SIG-M5 treated with dmso at 0.1 percent for 504 hours (cell line): ENCODE results near the gene PCSK9.

ENCODE experiments used
- DNase-seq: peaks from one replicate; lab custom pipeline; 2025; ENCODE audit not compliant: unreplicated experiment; lab: John Stamatoyannopoulos, UW

Gene PCSK9

DNA sequence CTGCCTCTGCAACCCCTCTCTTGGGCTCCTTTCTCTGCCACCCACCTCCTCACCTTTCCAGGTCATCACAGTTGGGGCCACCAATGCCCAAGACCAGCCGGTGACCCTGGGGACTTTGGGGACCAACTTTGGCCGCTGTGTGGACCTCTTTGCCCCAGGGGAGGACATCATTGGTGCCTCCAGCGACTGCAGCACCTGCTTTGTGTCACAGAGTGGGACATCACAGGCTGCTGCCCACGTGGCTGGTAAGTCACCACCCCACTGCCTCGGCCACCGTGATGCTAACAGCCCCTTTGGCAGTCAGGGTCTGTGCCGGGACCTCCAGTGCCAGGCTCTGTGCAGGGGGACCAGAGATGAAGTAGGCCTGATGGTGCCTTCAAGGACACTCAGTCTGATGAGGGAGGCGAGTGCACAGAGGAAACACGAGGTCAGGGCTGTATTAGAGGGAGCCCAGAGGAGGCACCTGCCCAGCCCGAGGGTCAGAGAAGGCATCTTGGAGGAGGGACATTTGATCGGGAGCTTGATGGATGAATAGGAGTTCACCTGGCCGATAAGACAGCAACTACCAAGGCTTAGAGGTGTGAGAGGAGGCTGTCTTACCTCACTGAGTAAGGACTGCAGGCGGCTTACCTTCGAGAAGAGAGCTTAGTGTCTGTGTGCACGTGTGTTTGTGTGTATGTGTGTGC lies 18.1 kb downstream of the PCSK9 start:
- no peak for DNase-seq

DNA sequence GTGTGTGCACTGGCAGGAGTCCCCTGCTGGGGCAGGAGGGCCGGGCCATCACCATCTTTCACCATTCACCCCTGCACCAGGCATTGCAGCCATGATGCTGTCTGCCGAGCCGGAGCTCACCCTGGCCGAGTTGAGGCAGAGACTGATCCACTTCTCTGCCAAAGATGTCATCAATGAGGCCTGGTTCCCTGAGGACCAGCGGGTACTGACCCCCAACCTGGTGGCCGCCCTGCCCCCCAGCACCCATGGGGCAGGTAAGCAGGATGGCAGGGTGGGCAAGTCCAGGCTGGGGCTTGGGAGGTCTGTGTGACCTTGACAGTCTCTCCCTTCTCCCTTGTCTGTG lies 18.6 kb downstream of the PCSK9 start:
- DNase-seq, result no peak

DNA sequence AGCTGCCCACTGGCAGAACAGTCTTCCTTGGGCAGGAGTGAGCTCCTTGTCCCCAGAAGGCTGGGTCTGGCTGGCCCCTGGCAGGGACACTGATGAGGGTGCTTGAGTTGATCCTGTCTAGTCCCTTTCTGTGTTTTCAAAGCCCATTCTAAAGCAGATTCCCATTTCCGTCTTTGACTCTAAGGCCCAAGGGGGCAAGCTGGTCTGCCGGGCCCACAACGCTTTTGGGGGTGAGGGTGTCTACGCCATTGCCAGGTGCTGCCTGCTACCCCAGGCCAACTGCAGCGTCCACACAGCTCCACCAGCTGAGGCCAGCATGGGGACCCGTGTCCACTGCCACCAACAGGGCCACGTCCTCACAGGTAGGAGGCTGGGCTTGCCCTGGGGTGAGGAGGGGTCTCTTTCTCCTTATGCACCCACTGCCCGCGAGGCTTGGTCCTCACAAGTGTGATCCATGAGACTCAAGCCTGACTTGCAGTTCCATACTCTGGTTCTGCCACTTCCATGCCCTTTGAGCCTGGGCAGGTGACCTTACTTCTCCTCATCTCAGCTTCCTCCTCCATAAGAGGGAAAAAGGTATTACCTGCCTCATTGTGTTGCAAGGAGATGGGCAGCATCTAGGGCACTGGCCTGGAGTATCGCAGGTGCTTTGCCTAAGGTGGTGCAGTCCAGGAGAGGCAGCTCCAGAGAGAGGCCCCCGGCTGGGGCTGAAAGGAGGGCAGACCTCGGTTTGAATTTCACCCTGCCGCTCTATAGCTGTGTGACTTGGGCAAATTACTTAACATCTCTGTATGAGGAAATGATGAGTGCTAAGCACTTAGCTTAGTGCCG lies 20.2 kb downstream of the PCSK9 start:
- DNase-seq, result no peak

DNA sequence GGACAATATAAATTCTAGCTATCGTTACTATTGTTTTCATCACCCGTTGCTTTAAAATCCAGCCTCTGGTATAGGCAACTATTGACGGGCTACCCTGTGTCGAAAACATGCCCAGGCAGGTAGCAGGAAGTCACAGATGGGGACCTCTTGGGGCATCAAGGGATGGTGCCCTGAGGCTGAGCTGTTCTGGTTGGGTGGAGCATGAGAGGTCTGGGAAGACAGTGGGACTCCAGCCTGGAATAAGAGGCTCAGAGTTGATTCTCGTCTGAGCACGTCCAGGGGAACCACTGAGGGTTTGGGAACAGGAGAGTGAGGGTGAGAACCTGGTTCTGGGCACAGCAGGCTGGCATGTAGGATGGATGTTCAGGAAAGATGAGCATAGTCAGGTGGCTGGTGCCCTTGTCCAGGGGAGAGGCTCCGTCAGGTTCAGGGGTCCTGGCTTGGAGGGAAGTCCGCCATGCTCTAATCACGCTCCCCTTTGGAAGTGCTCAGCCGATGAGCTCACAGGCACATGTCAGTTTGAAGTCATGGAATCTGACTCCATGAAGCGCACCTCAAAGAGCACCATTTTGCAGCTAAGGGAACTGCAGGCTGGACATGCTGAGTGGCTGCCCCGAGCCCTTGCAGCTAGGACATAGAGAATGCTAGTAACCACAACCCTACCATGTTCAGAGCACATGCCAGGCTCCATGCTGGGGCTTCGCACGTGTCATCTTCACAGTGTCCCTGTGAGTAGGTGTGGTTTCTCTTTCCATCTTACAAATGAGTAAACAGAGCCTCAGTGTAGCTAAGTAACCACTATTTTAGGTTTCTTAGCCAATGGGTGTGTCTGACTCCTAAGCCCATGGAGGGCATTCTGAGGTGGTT lies 21.0 kb downstream of the PCSK9 start:
- no peak for DNase-seq

DNA sequence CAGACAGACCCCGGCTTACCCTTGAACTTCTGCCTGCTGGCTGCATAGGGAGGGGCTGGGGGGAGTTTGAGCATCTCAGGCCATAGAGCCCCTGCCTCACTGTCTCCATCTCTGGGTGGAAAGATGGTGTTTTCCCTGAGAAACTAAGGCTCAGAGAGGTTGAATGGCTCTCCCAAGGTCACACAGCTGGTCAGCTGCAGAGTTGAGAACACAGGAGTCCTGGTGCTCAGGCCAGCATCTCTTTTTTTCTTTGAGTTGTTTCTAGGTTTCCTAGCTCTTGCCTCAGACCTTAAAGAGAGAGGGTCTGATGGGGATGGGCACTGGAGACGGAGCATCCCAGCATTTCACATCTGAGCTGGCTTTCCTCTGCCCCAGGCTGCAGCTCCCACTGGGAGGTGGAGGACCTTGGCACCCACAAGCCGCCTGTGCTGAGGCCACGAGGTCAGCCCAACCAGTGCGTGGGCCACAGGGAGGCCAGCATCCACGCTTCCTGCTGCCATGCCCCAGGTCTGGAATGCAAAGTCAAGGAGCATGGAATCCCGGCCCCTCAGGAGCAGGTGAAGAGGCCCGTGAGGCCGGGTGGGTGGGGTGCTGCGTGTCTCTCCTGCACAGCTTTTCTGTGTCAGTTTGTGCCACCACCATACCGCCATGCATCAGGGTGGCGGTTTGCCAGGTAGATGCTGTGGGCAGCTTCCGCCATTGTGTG lies 21.8 kb downstream of the PCSK9 start:
- DNase-seq, result no peak

DNA sequence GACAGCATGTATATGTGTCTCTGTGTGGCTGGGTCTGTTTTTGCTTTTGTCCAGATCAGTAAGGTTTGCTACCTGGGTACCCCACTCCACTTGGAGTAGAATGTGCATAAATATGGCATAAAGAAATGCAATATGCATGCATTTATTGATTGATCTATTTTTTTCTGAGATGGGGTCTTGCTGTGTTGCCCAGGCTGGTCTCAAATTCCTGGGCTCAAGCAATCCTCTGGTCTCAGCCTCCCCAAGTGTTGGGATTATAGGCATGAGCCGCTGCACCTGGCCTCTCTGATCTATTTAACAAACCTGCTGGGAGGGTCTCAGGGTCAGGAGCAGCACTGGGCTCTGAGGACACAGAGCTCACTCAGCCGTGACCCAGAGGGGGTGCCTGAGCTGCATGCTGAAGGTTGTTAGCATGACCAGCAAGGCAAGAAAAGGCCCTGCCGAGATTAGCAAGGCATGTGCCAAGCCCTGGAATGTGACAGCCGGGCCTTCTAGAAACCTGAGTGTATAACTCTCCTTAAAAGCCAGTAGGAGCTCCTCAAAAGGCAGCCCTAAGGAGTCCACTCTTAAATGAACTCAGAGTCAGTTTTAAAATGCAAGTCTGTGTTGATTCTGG lies 22.5 kb downstream of the PCSK9 start:
- no peak for DNase-seq

DNA sequence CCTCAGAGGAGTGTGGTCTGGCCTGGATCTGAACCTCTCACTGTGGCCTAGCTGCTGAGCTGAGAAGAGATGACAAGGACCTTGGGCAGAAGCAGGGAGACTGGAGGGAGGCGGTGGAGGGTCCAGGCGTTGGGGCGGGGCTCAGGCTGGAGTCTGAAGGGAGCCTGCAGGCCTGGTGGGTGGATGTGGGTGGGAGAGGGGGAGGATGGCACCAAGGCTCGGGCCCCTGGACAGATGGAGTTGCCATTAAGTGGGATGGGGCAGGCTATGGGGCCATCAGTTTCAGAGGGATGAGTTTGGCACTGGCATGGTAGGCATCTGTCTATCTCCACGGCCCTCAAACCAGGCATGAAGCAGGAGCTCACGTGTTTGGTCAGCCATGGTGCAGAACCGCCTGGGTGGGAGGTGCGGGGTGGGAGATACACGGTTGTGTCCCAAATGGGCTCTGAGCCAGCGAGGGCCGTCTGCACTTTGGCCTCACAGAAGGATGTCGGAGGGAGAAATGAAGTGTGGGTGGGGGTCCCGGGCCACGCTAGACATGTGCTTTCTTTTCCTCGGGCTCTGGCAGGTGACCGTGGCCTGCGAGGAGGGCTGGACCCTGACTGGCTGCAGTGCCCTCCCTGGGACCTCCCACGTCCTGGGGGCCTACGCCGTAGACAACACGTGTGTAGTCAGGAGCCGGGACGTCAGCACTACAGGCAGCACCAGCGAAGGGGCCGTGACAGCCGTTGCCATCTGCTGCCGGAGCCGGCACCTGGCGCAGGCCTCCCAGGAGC lies 23.6 kb downstream of the PCSK9 start:
- DNase-seq, result no peak

DNA sequence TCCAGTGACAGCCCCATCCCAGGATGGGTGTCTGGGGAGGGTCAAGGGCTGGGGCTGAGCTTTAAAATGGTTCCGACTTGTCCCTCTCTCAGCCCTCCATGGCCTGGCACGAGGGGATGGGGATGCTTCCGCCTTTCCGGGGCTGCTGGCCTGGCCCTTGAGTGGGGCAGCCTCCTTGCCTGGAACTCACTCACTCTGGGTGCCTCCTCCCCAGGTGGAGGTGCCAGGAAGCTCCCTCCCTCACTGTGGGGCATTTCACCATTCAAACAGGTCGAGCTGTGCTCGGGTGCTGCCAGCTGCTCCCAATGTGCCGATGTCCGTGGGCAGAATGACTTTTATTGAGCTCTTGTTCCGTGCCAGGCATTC lies 24.2 kb downstream of the PCSK9 start:
- DNase-seq, result no peak

DNA sequence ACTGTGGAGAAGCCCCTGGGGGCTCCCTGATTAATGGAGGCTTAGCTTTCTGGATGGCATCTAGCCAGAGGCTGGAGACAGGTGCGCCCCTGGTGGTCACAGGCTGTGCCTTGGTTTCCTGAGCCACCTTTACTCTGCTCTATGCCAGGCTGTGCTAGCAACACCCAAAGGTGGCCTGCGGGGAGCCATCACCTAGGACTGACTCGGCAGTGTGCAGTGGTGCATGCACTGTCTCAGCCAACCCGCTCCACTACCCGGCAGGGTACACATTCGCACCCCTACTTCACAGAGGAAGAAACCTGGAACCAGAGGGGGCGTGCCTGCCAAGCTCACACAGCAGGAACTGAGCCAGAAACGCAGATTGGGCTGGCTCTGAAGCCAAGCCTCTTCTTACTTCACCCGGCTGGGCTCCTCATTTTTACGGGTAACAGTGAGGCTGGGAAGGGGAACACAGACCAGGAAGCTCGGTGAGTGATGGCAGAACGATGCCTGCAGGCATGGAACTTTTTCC lies 24.8 kb downstream of the PCSK9 start:
- DNase-seq, result no peak

DNA sequence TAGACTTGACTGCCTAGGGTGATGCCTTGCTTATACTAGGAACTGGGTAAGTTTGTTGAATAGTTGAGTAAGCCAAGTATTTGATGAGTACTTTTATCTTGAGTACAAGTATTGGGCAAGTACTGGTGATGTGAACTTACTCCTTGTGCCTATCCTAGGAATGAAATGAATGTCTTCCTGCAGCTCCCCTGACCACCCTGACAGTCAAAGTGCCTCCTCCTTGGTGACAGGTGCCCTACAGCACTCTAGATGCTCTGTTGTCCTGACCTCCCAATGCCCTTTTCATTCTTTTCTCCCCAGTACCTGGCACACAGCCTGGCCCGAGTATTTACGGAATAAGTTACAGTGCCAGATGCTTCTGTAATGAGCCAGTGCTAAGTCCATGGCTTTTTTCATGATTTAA lies 25.5 kb downstream of the PCSK9 start:
- DNase-seq, result no peak

DNA sequence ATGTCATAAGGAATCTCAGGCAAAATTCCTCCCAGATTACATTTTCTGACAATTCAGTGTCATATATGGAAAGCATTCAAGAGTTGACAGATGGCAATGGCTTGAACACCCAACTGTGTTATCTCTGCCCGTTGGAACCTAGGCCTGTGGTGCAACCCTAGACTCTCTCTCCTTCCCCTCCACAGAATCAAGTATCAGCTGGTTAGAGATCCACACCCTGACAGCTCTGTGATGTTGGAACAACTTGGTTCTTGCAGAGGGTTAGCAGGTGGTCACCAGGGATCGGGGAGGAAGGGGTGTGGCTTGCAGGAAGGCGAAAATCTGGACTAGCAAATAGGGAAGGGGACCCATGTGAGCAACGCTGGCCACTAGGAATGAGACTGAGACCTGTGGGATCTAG lies 26.3 kb downstream of the PCSK9 start:
- DNase-seq, result no peak

DNA sequence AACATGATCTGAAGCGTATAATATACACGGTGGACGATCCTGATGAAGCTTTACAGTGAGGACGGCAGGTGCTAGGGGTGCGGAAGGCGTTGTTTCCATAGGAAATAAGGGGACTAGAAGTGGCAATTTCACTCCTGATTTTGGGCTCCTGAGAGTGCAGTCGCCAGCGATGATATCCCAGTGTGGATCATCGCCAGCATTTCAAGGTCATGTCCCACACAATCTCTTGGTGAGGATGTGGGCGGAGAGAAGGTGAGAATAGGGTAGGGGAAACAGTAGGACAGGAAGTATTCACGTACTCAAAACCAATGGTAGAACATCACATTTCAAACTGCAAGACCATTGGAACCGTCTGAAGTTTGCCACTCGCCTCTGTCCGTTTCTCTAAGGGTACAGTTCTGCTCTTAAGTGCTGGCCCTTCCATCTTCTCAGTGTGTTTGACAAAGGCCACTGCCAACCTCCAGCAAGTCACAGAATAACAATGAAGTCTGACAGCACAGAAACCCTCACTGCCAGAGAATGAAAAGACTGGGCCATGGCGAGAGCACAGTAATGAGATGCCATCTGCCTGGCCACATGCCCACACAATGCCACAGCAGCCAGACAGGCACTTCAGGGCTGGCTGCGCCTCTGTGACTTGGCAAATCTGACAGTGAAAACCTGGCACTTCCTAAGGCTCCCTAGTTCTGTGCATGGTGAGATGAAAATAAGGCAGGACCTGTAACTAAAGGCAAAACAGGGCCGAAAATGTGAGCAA lies 27.9 kb downstream of the PCSK9 start:
- DNase-seq, result no peak

DNA sequence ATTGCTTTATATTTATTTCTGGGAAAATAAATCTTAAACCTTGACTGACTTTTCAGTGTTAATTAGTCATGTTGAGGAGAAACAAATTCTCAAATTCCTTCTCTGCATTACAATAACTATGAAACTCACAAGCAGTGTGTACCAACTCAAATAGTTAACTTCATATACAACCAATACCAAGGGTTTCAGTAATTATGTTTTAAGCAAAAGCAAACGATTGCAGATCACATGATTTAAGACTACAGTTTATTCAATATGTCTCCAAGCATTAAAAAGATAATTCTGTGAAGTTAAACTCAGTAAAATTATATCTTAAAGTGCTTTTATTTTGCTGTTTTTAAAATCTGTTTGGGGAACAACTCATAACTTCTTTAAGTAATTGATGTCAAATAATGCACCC lies 28.6 kb downstream of the PCSK9 start:
- DNase-seq, result no peak

DNA sequence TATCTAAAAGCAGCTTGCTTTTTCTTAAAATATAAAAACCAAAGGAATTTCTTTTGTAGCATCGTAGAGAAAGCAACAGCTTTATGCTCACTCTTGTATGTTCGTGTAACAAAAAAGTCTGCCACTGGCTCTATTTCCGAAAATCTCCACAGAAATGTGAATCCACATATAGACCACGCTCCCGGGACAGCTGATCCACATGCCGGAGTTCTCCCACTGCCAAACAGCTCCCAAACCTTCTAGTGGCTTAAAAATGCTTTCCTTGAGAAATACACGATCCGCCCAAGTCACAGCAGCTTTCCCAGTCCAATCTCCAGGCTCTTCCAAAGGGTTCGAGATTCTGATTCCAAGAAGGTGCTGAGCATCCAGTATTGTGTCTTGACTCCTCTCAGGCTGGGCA lies 29.3 kb downstream of the PCSK9 start:
- DNase-seq, result no peak

DNA sequence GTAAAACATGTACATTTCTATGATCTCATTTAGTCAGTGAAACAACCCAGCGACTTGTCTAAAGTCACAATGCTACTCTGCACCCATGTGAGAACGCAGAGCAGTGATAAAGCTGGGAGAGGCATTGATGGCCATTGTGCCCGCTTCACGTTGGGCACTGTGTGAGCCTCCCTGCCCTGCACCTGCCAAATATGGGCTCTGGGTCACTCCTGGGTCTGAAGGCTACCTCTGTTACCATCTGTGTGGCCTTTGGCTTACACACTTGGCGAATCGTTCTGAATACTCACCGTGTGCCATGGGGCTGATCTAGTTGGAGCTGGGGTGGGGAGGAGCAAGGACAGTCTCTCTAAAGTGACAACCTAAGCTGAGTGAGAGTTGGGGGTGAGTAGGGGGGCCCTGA lies 29.9 kb downstream of the PCSK9 start:
- DNase-seq, result no peak

DNA sequence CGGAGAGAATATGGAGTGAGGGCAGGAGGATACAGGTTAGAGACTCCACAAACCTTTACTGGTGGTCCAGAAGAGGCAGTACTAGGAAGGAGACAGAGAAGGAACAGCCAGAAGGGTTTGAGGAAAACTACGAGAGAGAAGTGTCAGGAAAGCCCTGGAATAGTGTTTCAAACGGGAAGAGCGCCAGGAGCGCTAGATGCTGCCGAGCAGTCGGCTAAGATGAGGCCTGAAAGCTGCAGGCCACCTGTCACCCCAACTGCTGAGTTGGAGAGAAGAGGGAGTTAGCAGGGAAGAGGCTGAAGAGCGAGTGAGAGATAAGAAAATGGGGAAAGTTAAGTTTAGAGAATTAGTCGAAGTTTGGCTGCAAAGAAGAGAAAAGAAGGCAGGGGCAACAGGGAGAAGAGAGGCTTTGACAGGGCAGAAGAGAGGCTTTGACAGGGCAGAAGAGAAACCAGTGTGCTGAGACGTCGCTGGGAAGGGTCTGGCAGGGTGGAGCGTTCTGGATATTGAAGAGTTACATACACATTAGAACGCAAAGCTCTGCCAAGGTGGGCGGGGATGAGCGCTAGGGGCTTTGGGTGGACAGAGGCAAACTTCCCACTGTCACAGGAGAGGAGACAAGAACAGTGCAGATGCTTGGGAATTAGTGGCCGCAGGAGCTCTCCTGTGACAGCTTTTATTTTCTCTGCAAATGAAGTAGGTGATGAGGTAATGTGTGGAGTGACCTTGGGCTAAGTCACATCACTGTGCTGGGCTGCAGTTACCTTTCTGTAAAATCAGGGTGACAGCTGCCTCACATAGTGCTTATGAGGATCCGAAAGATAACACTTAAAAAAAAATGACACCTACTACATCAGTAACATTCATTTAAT lies 31.2 kb downstream of the PCSK9 start:
- DNase-seq, result no peak

DNA sequence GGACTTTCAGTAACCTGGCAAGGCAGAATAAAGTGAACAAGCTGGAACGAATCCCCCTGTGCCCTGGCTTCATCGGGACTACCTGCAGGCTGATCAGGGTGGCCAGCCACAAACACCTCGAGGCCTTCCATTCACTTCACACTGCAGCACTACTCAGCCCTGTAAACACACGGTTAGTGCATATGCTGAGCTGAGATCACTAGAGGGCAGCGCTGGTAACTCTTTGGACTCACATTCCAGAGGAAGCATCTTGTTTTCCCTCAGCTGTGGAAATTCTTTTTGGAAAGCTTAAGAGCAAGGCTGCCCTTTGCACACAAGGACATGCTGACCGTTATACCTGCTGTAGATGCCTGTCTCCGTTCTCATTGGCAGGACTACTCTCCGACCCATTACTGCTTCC lies 32.1 kb downstream of the PCSK9 start:
- DNase-seq, result peak; percentile 24

DNA sequence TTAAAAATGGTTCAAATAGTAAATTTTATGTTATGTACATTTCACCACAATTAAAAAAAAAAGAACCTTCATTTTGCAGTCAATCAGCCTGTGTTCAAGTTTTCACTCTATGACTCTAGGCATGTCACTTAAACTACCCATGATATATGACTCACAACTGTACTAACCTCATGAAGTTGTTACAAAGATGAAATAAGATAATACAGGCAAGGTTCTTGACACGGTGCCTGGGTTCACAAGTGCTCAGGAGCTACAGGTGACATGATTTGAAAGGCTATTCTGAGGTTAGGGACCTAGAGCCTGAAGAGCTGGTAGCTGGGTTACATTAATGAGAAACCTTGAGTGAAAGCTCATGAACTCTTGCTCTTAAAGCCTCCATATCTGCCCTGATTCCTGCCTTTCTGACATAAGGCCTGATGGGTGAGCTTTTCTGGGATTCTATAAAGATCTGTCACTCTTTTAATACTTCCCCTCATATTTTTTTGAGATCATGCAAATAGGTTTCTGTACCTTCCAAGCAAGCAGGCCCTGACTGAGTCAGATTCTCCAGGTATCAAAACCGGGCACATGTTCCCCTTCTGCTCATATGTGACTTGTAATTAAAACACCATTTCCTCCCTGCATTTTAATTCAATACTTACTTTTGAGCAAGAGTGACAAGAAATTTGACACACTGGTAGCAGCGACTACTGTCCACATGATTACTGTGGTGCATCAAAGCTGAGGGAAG lies 34.0 kb downstream of the PCSK9 start:
- DNase-seq, result no peak
